Left lobe of liver (tissue), 2 donors: ENCODE data around the gene UBE2F. TPM values are rescaled to one million over a fixed set of nuclear protein-coding genes. Genes with fewer than 3 reads are reported as not detected.
A peak's percentile ranks its signal among the peaks of the same experiment; 100 is the strongest.

ENCODE experiments used
- ATAC-seq: fragments of 200-7000 bp; cut with Tn5 transposase; one replicate; pipeline ENCODE4 v1.9.1; 2020; ENCODE audit warnings: mild to moderate bottlenecking, moderate library complexity
- DNase-seq: peaks from one replicate; pipeline ENCODE4 v3.0.0-alpha.2; 2020; ENCODE audit warnings: low spot score
- total RNA-seq: library from RNA; stranded (reverse); gene quantifications from one replicate; pipeline ENCODE4 v1.2.1, GENCODE V29; 2021
- donor health status: DM: no; HTN: no; CAD: no; lungs with moderate emphysema.
- donor health status: DM: no; HTN: yes; CAD: no.

UBE2F gene
- total RNA-seq, 1 donor from 2014 or later = 29.3 TPM

GRCh38 chr2:238013806-238014205 is 47.0 kb downstream of the UBE2F start:
- DNase-seq (no peak), ATAC-seq (no peak)

GRCh38 chr2:238015705-238016104 is 48.9 kb downstream of the UBE2F start:
- no peak for ATAC-seq
- no peak for DNase-seq

GRCh38 chr2:238016526-238016925 is 49.7 kb downstream of the UBE2F start:
- no peak for ATAC-seq
- no peak for DNase-seq

- no peak for DNase-seq
- no peak for ATAC-seq
Measured at GRCh38 chr2:238019962-238020361, 53.1 kb downstream of the UBE2F start.

GRCh38 chr2:238020816-238021215 is 54.0 kb downstream of the UBE2F start:
- ATAC-seq (no peak), DNase-seq (no peak)

- DNase-seq = no peak
- ATAC-seq = no peak
Measured at GRCh38 chr2:238021327-238021726, 54.5 kb downstream of the UBE2F start.

- ATAC-seq (no peak), DNase-seq (no peak)
Measured at GRCh38 chr2:238022594-238023157, 55.9 kb downstream of the UBE2F start.

- no peak for DNase-seq
- ATAC-seq = no peak
Measured at GRCh38 chr2:238023608-238024007, 56.8 kb downstream of the UBE2F start.

- no peak for ATAC-seq
- DNase-seq = no peak
Measured at GRCh38 chr2:238024986-238025385, 58.2 kb downstream of the UBE2F start.

GRCh38 chr2:238025741-238026360 is 59.0 kb downstream of the UBE2F start:
- DNase-seq (no peak), ATAC-seq (no peak)

- DNase-seq (no peak), ATAC-seq (no peak)
Measured at GRCh38 chr2:238027058-238027457, 60.2 kb downstream of the UBE2F start.

- ATAC-seq = no peak
Measured at GRCh38 chr2:238027591-238028415, 61.0 kb downstream of the UBE2F start.

GRCh38 chr2:238029853-238030252 is 63.0 kb downstream of the UBE2F start:
- no peak for DNase-seq
- no peak for ATAC-seq

More at GRCh38 chr2:238027591-238028415, 61.0 kb downstream of the UBE2F start:
- peak; percentile 15 for DNase-seq

GRCh38 chr2:238030422-238031155 is 63.8 kb downstream of the UBE2F start:
- peak; percentile 24 for DNase-seq
- ATAC-seq = no peak

- no peak for ATAC-seq
- no peak for DNase-seq
Measured at GRCh38 chr2:238031751-238032150, 64.9 kb downstream of the UBE2F start.

- ATAC-seq (no peak), DNase-seq (peak; percentile 30)
Measured at GRCh38 chr2:238032755-238033337, 66.0 kb downstream of the UBE2F start.

GRCh38 chr2:238033991-238034390 is 67.2 kb downstream of the UBE2F start:
- DNase-seq (peak; percentile 39), ATAC-seq (peak; percentile 38)

- ATAC-seq (no peak), DNase-seq (peak; percentile 32)
Measured at GRCh38 chr2:238038203-238038602, 71.4 kb downstream of the UBE2F start.

GRCh38 chr2:238039151-238039550 is 72.3 kb downstream of the UBE2F start:
- DNase-seq (no peak), ATAC-seq (no peak)

GRCh38 chr2:238039985-238040384 is 73.2 kb downstream of the UBE2F start:
- DNase-seq (peak; percentile 40), ATAC-seq (no peak)

GRCh38 chr2:238040918-238041317 is 74.1 kb downstream of the UBE2F start:
- ATAC-seq = no peak
- DNase-seq = no peak
